A204.1 (cell line): ENCODE measurements around the gene MLC1.

Experiments
- FAIRE-seq: peaks from 2 replicates; lab custom pipeline; 2012; peaks lifted over from hg19 to GRCh38; lab: Jason Lieb, UNC

The MLC1 gene

DNA sequence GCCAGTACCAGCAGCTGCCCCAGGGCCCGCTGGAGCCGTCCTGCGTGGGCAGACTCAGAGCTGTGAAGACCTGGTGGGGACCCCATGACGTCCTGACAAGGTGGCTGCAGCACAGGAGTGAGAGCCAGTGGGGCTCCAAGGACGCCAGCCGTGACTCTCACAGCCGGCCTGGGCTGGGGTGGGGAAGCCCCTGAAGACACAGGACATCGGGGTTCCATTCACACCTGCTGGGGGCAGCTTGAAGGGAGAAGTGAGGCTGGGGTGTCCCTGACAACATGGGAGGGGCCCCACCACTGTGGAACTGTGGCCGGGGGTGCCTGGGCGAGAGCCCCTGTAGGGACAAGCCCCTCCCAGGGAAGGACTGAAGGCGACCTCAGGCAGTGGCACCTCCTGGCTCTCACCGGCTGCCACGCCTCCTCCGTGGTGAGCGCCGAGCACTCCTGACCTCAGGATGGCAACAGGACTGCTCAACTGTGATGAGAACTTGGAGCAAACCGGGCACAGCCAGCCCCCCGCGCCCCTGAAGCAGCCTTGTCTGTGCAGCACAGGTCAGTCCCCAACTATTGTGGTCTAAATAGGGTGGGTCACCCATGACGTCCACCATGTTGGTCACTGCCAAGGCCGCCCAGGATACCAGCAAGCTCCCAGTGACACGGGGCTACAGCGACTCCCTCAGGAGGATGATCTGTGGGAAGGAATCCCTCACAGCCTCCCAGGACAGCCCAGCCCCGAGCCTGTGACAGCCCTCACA is 49.9 kb downstream of the MLC1 start:
- no peak for FAIRE-seq

GRCh38 chr22:50034126-50035081 is 50.8 kb downstream of the MLC1 start:
- FAIRE-seq, result no peak

- no peak for FAIRE-seq
These were observed 52.2 kb downstream of the MLC1 start for GRCh38 chr22:50032941-50033601.

GRCh38 chr22:50032109-50032871 is 52.9 kb downstream of the MLC1 start:
- FAIRE-seq, result no peak

GRCh38 chr22:50031189-50032091 is 53.8 kb downstream of the MLC1 start:
- no peak for FAIRE-seq

DNA sequence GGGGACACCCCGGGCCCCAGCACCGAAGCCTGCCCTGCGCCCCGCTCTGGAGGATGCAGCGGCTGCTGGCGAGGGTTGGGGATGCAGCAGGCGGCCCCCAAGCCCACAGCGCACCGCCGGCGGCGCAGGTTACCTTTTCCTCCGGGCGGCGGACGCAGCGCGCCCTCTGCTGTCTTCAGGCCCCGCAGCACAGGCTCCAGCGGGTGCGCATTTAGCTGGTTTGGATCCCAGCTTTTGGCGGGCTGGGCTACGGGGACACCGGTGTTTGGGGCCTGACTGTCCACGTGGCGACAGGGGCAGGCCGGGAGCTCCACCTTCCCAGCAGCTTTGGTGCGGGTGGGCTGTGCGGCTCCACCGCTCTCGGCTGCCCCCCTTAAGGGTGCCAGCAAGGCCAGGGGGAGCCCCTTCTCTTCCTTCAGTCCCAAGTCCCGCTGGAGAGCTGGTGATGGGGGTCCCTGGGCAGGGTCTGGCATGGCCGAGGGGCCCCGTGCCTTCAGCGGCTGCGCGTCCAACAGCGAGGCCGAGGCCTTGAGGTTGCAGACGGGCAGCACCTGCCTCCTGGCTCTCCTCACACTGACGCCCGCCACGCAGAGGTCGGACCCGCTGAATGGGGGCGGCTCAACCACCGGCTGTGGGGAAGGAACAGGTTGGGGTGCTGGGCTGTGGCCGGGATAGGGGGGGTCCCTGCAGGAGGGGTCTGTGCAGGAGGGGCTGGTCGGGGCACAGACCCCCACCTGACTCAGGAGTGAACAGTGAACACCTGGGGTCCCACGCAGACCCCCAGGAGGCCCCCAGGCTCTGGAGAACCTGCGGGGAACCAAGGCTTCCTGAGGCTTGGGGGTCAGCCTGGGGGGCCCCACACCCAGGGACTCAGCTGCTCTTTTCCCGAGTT is 54.7 kb downstream of the MLC1 start:
- no peak for FAIRE-seq

DNA sequence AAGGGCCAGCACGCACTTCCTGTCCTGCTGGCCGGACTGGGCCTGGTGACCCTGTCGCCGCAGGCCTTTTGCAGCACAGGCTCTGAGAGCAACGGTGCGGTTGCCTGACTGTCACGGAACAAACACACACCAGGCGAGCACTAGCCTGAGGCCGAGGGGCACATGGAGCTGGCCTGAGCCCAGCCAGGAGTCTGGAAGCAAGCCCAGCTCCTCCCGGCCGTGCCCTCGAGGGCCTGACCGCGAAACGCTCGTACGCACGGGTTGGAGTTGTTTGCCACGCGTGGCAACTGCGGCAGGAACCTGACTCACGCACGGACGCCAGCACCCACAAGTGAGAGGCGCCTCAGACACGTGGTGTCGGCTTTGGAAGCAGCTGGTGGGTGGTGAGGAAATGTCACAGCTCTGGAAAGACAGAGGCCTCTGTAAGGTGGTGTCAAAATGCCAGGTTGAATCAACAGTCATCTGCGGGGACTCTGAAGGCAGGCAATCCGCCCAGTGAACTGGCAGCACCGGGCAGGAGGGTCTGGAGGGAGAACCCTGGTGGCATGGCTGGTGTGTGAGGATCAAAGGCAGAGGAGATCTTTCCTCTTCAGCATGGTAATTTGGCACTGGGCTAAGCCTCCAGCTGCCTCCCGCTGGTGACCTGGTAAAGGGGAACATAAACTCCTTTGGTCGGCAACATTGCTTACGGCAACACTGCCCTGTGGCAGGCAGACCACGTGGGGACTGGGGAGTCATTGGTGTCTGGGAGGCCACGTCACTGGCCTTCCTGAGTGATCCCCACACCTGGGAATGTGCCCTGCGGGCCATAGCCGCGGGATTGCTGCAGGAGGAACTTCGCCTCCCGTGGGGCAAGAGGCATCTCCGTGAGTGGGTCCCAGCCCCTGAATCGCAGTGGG is 57.3 kb downstream of the MLC1 start:
- FAIRE-seq, result no peak

DNA sequence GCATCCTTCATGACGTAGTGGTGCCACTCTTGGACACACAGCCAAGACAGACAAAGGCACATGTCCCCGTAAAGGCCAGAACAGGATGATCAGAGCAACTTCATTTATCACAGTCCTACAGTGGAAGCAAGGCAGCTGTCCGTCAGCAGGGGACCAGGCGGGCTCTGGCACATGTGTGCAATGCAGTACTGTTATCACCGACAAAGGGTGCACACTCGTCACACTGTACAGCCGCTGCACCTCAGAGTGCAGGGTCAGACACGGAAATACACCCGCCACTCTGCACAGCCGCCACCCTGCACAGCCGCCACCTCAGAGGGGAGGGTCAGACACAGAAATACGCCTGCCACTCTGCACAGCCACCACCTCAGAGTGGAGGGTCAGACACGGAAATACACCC is 59.2 kb downstream of the MLC1 start:
- no peak for FAIRE-seq

DNA sequence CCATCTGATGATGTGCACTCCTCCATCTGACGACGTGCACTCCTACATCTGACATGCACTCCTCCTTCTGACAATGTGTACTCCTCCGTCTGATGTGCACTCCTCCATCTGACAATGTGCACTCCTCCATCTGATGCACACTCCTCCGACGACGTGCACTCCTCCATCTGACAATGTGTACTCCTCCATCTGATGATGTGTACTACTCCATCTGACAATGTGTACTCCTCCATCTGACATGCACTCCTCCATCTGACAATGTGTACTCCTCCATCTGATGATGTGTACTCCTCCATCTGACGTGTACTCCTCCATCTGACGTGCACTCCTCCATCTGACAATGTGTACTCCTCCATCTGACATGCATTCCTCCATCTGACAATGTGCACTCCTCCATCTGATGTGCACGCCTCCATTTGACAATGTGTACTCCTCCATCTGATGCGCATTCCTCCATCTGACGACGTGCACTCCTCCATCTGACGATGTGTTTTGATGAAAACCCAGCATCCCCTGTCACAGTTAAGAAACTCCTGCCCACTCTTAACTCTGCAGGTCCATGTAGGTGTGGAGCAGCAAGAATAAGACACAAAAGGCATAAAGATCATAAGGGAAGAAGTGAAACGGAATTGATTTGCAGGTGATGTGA is 62.9 kb downstream of the MLC1 start:
- FAIRE-seq, result no peak

DNA sequence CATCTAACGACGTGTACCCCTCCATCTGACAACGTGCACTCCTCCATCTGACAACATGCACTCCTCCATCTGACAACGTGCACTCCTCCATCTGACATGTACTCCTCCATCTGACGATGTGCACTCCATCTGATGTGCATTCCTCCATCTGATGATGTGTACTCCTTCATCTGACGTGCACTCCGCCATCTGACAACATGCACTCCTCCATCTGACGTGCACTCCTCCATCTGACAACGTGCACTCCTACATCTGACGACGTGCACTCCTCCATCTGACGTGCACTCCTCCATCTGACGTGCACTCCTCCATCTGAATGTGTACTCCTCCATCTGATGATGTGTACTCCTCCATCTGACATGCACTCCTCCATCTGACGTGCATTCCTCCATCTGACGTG is 64.6 kb downstream of the MLC1 start:
- FAIRE-seq, result no peak

GRCh38 chr22:50019316-50019715 is 65.9 kb downstream of the MLC1 start:
- FAIRE-seq, result no peak

GRCh38 chr22:50018608-50019285 is 66.5 kb downstream of the MLC1 start:
- FAIRE-seq, result no peak

DNA sequence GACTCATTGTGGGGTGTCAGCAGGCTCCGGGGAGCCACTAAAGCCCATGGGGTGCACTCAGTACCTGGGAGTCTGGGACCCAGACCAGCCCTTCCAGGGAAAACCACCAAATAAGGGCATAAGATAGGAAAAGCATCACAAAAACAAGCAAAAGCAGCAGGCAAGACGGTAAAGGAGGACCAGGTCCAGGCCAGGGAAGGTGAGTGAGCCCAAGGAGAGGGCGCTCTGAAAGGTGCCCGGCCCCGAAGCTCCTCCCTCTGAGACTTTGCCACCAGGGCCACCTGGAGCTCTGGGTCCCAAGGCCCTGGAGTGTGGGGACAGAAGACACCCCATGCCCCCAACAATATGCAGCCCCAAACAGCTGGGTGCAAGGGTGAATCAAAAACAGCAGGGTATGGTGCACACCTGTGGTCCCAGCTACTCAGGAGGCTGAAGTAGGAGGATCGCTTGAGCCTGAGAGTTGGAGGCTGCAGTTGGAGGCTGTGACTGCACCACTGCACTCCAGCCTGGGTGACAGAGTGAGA is 67.5 kb downstream of the MLC1 start:
- FAIRE-seq, result no peak

DNA sequence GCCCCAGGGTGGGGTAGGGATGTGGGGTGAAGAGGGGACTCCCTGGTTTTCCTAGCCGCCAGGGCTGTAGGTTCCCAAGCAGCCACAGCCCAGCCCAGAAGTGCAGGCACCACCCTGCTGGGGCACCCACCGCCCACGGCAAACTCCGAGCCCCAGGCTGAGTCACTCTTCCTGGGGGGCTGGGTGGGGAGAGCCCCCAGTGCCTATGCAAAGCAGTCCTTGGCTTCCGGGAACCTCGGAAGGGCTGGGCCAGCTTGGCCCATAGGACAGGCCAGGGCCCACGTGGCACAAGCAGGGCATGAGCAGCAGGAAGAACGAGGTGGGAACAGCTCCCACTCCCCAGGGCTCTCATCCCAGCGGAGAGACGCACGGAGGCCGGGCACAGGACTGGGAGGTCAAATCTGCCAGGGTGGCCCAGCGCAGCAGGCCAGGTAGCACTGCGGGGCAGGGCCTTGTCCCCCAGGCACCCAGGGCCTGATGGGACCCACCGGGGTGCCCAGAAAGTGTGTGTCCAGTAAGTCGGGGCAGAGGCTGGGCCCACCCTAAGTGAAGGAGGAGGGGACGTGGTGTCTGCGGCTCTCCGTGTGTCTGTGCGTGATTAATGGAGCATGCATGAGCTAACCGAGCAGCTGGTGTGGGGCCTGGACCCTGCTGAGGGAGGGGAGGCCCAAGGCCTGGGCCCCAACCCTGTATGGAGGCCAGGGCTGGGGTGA is 68.1 kb downstream of the MLC1 start:
- FAIRE-seq, result no peak

DNA sequence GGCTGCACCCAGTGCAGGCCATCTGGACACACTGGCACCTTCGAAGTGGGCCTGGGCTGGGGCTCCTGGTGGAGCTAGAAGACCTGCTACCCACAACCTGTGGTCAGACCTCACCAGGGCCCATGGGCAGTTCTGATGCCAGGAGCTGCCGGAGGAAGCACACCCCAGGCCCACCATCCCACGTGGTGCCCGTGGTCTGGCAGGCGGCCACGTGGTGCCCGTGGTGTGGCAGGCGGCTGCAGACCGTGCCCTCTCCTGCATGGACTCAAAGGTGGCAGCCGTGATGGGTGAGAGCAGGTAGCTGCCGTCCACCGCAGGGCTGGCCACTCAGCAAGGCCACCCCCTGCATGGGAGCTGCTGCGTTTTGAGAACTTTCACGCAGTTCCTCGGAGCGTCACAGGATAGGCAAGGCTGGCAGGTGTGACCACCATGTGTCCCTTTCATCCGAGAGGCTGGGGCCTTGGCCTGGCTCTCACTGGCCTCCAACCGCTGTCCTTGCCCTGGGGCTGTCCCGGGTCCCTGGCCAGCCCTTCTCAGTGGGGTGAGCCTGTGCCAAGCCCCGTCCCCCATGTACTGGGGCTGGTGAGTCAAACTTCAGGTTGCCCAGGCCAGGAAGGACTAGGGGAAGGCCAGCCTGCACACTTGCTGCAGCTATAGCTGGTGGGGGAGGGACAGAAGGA is 68.8 kb downstream of the MLC1 start:
- no peak for FAIRE-seq
